Stimulated activated CD4-positive, alpha-beta T cell treated with anti-CD3 and anti-CD28 coated beads, Interleukin-2, amount 100 ng/mL, for 48 hours (primary cell): Measurements from ENCODE around the gene ZNG1A.
"Not testable (repeated sequence)": the region's sequence is repeated elsewhere in the genome, so short reads cannot be mapped to it uniquely, and the experiment has no call there.

Experiments
- DNase-seq, 2 donors: peaks; one replicate each; pipeline ENCODE4 v3.0.0-alpha.2; 2020

Gene ZNG1A

GRCh38 chr9:169757-170156 is 9.1 kb downstream of the ZNG1A start:
- not testable (repeated sequence) for DNase-seq

GRCh38 chr9:159871-160270 is 19.0 kb downstream of the ZNG1A start:
- DNase-seq: not testable (repeated sequence)

- DNase-seq: not testable (repeated sequence)
Measured at GRCh38 chr9:151173-151572, 27.7 kb downstream of the ZNG1A start.

- DNase-seq: not testable (repeated sequence)
Measured at GRCh38 chr9:139880-140279, 39.0 kb downstream of the ZNG1A start.

GRCh38 chr9:117995-118467 is 60.8 kb downstream of the ZNG1A start, which contains the start of gene FOXD4:
Gene FOXD4, minus strand, starts transcription at chr9:118417. Its CDS starts 298 bp downstream, at chr9:118119.
- DNase-seq: not testable (repeated sequence)

- not testable (repeated sequence) for DNase-seq
Measured at GRCh38 chr9:117144-117994, 61.5 kb downstream of the ZNG1A start.

- not testable (repeated sequence) for DNase-seq
Measured at GRCh38 chr9:116239-117077, 62.4 kb downstream of the ZNG1A start.

GRCh38 chr9:115118-115451 is 63.8 kb downstream of the ZNG1A start:
- DNase-seq: not testable (repeated sequence)

- not testable (repeated sequence) for DNase-seq
Measured at GRCh38 chr9:114267-115117, 64.4 kb downstream of the ZNG1A start.

GRCh38 chr9:113468-114266 is 65.2 kb downstream of the ZNG1A start:
- DNase-seq: peak in 1 of 2 donors; percentile 18

GRCh38 chr9:112589-113467 is 66.0 kb downstream of the ZNG1A start:
- DNase-seq: not testable (repeated sequence)

GRCh38 chr9:110672-111071 is 68.2 kb downstream of the ZNG1A start:
- not testable (repeated sequence) for DNase-seq

GRCh38 chr9:109540-109939 is 69.3 kb downstream of the ZNG1A start:
- DNase-seq: not testable (repeated sequence)

GRCh38 chr9:108742-109495 is 69.9 kb downstream of the ZNG1A start:
- not testable (repeated sequence) for DNase-seq

GRCh38 chr9:105991-106390 is 72.9 kb downstream of the ZNG1A start:
- DNase-seq: not testable (repeated sequence)

- not testable (repeated sequence) for DNase-seq
Measured at GRCh38 chr9:100430-100829, 78.4 kb downstream of the ZNG1A start.

- DNase-seq: not testable (repeated sequence)
Measured at GRCh38 chr9:99867-100266, 79.0 kb downstream of the ZNG1A start.

- not testable (repeated sequence) for DNase-seq
Measured at GRCh38 chr9:98775-99174, 80.1 kb downstream of the ZNG1A start.

GRCh38 chr9:94992-95391 is 83.9 kb downstream of the ZNG1A start:
- DNase-seq: not testable (repeated sequence)

- not testable (repeated sequence) for DNase-seq
Measured at GRCh38 chr9:94323-94722, 84.5 kb downstream of the ZNG1A start.
